ENCODE measurements around the gene PRSS56. TPM values are rescaled to one million over a fixed set of nuclear protein-coding genes. Genes with fewer than 3 reads are reported as not detected.

PRSS56 gene
- total RNA-seq, 1 donor from 2014 or later: 52.4 TPM

DNA sequence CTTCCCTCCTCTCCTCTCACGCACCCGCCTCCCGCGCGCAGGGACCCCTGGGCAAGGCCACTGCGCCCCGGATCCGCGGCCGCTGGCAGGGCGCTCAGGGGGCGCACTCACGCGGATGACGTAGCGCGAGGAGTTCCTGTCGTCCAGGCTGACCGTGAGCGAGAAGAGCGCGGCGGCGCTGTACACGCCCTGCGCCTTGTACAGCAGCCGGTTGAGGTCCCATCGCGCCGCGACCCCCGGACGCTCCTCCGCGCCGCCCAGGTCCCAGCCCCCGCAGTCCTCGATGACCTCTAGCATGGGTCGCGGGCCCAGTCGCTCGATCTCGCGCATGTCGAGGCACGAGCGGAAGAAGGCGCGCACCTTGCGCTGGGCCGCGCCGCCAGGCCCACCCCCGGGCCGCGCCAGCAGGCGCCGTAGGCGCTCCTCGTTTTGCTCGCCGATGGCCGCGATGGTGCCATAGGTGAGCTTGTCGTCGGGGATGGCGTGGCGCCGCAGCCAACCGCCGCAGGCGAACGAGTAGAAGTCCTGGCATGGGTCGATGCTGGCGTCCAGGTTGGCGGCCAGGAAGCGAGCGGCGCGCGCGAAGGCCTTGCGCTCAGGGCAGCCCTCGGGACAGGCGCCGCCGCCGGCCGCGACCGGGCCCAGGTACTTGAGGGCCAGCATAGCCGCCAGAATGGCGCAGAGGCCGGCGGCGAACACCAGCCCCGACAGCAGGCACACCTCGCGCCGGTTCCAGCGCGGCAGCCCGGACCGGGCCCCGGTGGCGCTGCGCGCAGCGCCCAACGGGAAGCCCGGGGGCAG, 34.2 kb upstream of the PRSS56 start:
- DNase-seq (ENCODE audit: low read depth, low spot score): no peak
- Mint-ChIP-seq H3K9me3 (no peaks in the 10 kb centered on the region), H3K4me1 (peaks cover 16% of the 10 kb centered on the region), H3K27ac (ENCODE audit: unreplicated experiment) (no peak overlapping the region), H3K27me3 (ENCODE audit: low read depth) (peaks cover 66% of the 10 kb centered on the region), H3K4me3 (no peak overlapping the region), H3K36me3 (ENCODE audit: low read depth) (no peaks in the 10 kb centered on the region)
- TF ChIP-seq CTCF (conservative IDR thresholded peaks at IDR 0.05): no peak

- Mint-ChIP-seq H3K27ac (ENCODE audit: unreplicated experiment) (no peak overlapping the region), H3K4me1 (peaks cover 16% of the 10 kb centered on the region), H3K27me3 (ENCODE audit: low read depth) (peaks cover 73% of the 10 kb centered on the region), H3K9me3 (no peaks in the 10 kb centered on the region), H3K4me3 (peak overlapping the region; percentile 79), H3K36me3 (ENCODE audit: low read depth) (no peaks in the 10 kb centered on the region)
- no peak for DNase-seq (ENCODE audit: low read depth, low spot score)
- TF ChIP-seq CTCF (conservative IDR thresholded peaks at IDR 0.05): no peak
These were observed 33.4 kb upstream of the PRSS56 start for GRCh38 chr2:232486558-232487384.

DNA sequence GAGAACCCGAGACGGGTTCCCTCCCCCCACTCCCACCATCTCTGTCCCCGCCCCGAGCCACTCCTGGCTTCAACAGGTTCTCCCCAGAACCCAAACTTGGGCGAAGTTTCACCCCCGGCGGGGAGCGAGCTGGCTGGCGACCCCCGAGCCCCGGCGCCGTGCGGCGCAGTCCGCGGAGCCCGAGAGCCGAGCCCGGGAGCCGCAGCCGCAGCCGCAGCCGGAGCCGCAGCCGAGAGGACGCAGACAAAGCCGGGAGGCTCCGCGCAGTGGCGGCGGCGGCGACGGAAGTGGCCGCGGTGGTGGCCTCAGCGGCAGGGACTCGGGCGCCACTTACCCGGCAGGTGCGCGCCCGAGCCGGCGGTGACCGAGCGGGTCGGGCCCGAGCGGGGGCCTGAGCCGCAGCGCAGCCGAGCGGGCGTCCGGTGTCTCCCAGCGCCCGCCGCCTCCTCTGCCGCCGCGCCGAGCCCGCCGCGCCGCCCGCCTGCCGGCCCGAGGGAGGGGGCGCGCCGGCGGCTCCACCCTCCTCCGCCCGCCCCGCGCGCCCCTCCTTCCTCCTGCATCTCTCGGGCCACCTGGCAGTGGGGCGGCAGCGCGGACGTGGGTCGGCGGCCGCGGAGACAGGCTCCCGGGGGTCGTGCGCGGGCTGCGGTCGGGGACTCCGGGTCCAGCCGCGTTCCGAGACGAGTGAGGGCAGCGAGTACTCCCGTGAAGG, 32.6 kb upstream of the PRSS56 start, which contains the start of gene ECEL1:
TSS of gene ECEL1 (minus strand) at position 450 of the 712 bp plus-strand sequence. CDS start 1,181 bp downstream, outside the sequence.
- no peak within 1 kb of the TSS for H3K27ac Mint-ChIP-seq (ENCODE audit: unreplicated experiment)
- DNase-seq (ENCODE audit: low read depth, low spot score): peak; percentile 35
- peak within 1 kb of the TSS; percentile 79 for H3K4me3 Mint-ChIP-seq
- H3K27me3 Mint-ChIP-seq (ENCODE audit: low read depth): peaks cover 68% of the 10 kb centered on the region
- H3K9me3 Mint-ChIP-seq: no peaks in the 10 kb centered on the region
- H3K36me3 Mint-ChIP-seq (ENCODE audit: low read depth): no peaks in the 10 kb centered on the region
- no peak for TF ChIP-seq CTCF (conservative IDR thresholded peaks at IDR 0.05)
- H3K4me1 Mint-ChIP-seq: peaks cover 16% of the 10 kb centered on the region

DNA sequence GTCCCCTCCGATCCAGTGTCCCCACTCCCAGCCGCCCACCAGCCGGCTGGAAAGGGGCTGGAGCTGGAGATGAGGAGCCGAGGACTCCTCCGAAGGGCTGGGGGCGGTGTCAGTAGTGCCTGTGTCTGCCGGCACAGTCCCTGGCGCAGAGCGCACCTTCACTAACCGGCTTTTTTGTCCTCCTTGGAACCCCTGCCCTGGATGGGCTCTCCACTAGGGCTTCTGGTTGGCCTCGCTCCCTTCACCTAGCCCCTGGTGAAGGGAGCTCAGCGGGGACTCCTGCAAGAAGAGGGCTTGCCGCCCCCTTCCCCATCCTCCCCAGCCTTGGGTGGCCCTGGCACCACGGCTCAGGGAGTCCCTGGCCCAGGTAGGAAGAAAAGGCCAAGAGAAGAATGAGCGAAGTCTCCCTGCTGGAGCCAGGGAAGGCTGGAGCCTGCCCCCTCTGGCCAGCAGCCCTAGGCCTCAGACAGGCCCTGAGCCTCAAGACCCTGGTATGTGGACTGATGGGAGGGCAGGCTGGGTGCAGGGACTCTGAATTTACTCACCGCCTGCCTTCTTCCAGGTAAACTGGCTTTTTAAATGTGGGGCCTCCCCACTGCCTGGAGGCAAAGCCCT, 32.0 kb upstream of the PRSS56 start:
- no peak for TF ChIP-seq CTCF (conservative IDR thresholded peaks at IDR 0.05)
- H3K9me3 Mint-ChIP-seq: no peaks in the 10 kb centered on the region
- H3K27me3 Mint-ChIP-seq (ENCODE audit: low read depth): peaks cover 70% of the 10 kb centered on the region
- H3K4me1 Mint-ChIP-seq: peaks cover 18% of the 10 kb centered on the region
- DNase-seq (ENCODE audit: low read depth, low spot score): no peak
- H3K36me3 Mint-ChIP-seq (ENCODE audit: low read depth): no peaks in the 10 kb centered on the region
- H3K4me3 Mint-ChIP-seq: peak overlapping the region; percentile 77
- H3K27ac Mint-ChIP-seq (ENCODE audit: unreplicated experiment): no peak overlapping the region
